GM18909 (cell line): Measurements from ENCODE around the gene VMP1.
"Not testable (repeated sequence)": the region's sequence is repeated elsewhere in the genome, so short reads cannot be mapped to it uniquely, and the experiment has no call there.

Experiments used
- ATAC-seq: cut with Tn5 transposase; IDR thresholded peaks from one replicate; pipeline ENCODE4 v1.9.1; 2021; ENCODE audit warnings: mild to moderate bottlenecking; ENCODE audit not compliant: unreplicated experiment, poor library complexity

The VMP1 gene

DNA sequence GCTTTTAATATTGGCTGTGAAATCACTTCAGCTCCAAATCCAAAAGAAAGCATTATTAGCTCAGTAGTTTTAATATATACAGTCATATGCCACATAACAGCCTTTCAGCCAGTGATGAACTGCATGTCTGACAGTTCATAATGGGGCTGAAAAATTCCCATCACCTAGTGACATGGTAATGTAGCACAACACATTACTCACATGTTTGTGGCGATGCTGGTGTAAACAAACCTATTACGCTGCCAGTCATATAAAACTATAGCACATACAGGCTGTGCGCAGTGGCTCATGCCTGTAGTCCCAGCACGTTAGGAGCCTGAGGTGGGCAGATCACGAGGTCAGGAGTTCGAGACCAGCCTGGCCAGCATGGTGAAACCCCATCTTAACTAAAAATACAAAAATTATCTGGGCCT, 93.1 kb downstream of the VMP1 start:
- ATAC-seq, result no peak

- no peak for ATAC-seq
Observed at GRCh38 chr17:59802160-59802559, 94.7 kb downstream of the VMP1 start.

DNA sequence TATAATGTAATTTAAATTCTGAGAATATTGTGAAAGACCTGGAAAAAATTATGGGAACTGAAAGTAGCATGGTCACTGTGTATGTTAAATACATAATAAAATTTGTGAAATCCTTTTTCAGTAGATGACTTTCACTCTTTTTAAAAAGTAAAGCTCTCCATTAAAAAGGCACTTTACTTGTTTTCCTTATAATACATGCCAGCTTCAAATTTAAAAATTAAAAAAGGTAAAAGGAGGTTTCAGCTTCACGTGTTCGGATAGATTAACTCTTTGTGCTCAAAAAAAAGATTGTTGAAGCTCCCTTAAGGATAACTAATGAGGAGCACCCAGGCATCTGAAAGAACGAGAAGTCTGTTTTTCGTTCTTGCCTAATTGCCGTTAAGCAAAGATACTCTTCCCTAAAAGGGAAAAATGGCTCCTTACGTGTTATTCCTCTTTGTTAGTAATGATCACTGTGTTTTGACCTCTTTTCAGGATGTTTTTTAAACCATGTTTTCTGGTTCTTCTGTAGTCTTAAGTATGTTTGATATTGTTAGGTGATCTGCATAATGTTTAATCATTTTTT, 97.5 kb downstream of the VMP1 start:
- no peak for ATAC-seq

- ATAC-seq, result not testable (repeated sequence)
Observed at GRCh38 chr17:59806322-59806721, 98.9 kb downstream of the VMP1 start.

DNA sequence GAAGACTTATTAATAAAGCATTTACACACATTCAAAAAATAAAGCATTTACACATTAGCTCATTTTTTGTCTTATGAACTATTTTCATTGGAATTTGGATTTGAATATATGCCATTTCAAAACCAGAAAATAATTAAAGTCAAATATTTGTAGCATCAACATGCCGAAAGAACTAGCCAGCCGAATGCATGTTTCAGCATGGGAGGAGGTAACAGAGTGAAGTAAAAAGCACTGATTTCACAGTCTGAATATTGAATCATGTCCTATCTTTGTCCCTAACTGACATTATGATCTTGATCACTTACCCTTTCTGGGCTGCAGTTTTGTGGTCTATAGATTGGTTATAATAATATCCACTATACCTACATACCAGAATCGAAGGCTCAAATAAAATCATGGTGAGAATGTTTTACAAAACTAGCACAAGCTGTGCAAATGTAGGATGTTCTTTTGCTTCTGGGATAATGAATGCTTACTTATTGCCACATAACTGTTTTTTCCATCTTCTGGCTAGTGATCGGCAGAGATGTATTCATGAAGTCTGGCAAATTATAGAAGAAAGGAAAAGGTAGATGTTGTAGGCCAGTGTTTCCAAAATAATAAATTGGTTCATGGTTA, 100.5 kb downstream of the VMP1 start:
- ATAC-seq, result no peak

DNA sequence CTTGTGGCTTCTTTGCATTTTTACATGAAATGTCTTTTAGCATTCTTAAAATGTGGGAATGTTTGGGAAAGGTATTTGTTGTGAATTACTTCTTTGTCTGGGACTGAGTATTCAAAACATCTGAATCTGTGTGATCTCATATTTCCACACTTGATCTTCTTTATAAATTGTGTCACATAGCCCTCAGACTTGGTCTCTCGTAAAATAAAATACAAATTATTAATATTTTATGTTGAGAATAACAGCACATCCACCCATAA, 103.4 kb downstream of the VMP1 start:
- no peak for ATAC-seq

GRCh38 chr17:59811209-59811608, 103.8 kb downstream of the VMP1 start:
- no peak for ATAC-seq

DNA sequence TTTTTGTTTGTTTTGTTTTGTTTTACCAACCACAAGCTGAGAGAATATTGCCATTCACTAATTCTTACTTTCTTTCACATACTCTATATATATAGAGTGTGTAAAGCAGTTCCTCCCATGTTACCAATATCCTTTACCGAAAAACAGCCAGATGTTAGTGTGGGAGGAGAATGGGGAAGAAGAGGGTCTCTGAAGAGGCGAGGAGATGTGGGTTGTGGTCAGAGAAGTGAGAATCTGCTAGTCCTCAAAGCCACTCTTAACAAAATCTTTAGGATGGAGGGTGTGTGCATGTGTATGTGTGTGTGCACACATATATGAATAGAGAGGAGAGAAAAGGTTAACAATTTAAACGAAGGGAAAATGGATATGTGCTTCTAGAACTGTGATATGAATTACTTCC, 104.7 kb downstream of the VMP1 start:
- no peak for ATAC-seq

DNA sequence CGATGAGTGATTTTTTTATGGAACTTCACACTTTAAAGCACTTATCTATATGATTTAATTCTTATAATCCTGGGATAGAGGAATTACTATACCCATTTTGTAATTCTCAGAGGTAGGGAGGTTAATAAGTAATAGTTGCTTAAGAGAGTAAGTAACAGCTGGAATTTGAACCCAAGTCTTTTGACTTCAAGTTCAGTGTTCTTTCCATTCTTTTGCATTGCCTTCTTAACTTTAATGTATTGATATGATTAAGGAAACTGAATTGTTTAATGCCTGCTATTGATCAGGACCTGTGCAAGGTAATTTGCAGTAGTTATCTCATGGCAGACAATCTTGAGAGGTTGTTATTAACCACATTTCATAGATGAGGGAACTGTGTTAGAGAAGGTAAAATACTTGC, 106.8 kb downstream of the VMP1 start:
- no peak for ATAC-seq

DNA sequence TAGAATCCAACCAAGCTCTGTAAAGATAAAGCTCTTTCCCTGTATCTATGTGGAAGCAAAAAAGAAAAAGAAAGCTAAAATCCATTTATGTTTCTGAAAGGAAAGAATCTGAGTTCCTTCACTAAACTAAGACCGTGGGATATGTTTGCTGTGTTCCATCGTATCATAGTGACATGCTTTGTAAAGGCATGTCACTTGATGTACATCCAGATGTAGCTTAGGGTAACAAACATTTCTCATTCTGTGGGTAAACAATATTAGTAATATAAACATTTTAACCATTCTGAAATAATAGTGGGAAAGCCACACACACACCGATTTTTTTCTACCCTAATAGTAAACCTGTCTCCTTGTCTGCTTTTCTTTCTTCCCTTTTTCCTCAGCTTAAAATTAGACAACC, 107.2 kb downstream of the VMP1 start:
- no peak for ATAC-seq

DNA sequence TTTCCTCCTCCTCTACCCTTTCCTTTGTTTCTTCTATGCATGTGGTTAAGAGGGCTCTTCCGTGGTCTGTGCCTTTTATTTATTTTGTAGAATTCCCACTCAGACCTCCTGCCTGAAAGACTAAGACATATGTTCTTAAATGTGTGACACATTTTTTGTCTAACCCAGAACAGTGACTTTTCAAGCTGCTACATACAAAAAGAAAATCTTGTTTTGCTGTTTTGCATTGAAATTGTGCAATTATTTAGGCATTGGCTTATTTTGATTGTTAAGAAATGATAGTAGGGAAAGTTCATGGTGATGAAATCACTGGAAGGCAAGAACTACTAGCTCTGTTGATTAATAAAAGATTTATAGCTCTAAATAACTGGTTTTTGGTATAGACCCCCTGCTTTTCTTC, 108.5 kb downstream of the VMP1 start:
- ATAC-seq, result no peak

GRCh38 chr17:59825533-59826322, 118.3 kb downstream of the VMP1 start:
- no peak for ATAC-seq

DNA sequence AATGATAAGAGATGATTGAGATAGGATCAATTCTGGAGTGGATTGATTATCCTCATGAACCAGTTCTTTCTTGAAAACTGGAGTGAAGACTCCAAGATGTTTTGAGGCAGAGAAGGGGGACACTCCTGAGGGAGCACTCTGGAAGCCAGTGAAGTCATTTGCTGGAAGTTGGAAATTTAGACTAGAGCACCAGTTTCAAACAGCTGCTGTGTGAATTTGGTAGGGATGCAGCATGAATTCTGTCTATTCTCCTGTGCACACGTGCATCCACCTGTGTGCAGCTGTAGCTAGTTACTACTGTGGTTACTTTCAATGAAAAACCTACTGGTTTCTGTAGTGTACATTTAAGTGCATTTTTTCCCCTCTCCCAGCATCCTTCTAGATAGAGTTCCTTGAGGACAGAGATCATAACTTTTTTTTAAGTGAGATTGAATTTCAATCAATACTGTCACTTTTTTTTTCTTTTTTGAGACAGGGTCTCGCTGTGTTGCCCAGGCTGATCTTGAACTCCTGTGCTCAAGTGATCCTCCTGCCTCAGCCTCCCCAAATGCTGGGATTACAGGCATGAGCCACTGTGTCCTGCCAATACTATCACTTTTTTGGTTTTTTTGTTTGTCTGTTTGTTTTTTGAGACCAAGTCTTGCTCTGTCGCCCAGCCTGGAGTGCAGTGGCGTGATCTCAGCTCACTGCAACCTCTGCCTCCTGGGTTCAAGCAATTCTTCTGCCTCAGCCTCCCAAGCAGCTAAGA, 119.4 kb downstream of the VMP1 start:
- no peak for ATAC-seq

- ATAC-seq, result no peak
Observed at GRCh38 chr17:59827721-59828477, 120.4 kb downstream of the VMP1 start.

DNA sequence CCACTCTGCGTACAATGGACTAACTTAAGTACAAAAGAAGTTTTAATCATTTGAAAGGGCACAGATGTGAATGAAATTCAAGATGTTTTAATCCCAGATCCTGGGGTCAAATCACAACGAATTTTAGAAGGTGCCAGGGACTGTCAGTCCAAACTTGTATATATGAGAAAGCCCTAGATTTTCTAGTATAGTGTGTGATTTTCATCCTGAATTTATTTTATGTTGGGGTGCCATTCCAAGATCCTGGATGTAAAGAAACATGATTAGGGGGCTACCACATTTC, 121.0 kb downstream of the VMP1 start:
- no peak for ATAC-seq

GRCh38 chr17:59828819-59829216, 121.4 kb downstream of the VMP1 start:
- not testable (repeated sequence) for ATAC-seq

GRCh38 chr17:59829217-59830006, 122.0 kb downstream of the VMP1 start:
- ATAC-seq, result peak; percentile 62

DNA sequence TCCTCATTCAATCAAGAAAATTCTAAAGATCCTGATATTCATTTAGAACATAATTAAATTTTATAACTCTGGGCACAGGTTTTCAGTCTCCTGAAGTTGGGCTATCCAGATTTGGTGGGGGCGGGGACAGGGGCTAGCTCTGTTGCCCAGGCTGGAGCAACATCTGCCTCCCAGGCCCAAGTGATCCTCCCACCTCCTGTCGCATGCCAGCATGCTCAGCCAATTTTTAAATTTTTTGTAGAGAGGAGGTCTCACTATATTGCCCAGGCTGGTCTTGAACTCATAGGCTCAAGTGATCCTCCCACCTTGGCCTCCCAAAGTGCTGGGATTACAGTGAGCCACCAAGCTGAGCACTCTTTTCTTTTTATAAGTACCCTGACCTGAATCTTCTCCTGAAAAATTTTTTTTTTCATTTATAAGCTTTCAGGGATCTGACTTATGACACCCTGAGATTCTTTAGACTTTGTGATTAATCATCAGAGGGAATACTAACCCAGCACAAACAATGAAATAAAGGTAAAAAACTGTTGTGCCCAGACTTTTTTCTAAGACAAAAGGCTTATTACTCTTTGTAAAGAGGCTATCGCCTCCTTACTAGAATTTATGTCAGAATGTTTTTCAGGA, 122.7 kb downstream of the VMP1 start:
- no peak for ATAC-seq

DNA sequence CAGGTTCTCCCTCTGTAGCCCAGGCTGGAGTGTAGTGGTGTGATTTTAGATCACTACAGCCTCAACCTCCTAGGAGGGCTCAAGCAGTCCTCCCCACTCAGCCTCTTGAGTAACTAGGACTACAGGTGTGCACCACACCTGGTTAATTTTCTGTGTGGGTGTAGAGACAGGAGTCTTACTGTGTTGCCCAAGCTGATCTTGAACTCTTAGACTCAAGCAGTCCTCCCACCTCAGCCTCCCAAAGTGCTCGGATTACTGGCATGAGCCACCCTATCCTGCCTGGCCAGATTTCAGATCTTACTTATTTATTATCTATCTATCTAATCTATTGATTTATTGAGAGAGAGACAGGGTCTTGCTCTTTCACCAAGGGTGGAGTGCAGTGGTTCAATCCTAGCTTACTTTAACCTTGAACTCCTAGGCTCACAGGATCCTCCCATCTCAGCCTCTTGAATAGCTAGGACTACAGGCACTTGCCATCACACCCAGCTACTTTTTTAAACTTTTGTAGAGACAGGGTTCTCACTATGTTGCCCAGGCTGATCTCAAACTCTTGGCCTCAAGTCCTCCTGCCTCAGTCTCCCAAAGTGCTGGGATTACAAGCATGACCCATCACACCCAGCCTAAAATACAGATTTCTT, 123.5 kb downstream of the VMP1 start:
- no peak for ATAC-seq
